ENCODE measurements around the gene ASPG. TPM values are rescaled to one million over a fixed set of nuclear protein-coding genes. Genes with fewer than 3 reads are reported as not detected.

The ASPG gene
- total and polyA plus RNA-seq, 8 donors: 1.4 to 32.2 (median 11.4) TPM

- Histone ChIP-seq H3K9me3 (no peaks in the 10 kb centered on the region), H3K27me3 (no peaks in the 10 kb centered on the region), H3K36me3 (no peaks in the 10 kb centered on the region), H3K4me3 (no peak overlapping the region), H3K4me1 (peaks cover 0 to 4% of the 10 kb centered on the region in 2 donors), H3K27ac (peak overlapping the region in 1 of 2 donors; percentile 20)
- no peak for TF ChIP-seq CTCF (IDR thresholded peaks at IDR 0.05)
- peak; percentile 89 for ATAC-seq
- no peak for DNase-seq
- intact Hi-C loops (cut with DNase I): no loop called here
Measured at GRCh38 chr14:104048758-104049507, 36.6 kb upstream of the ASPG start.

- H3K9me3 ChIP-seq: no peaks in the 10 kb centered on the region
- H3K4me3 ChIP-seq: no peak overlapping the region
- no peak for DNase-seq
- intact Hi-C loops (cut with DNase I): no loop called here
- no peak overlapping the region for H3K27ac ChIP-seq
- TF ChIP-seq CTCF (IDR thresholded peaks at IDR 0.05): no peak
- no peak for ATAC-seq
- no peaks in the 10 kb centered on the region for H3K27me3 ChIP-seq
- peaks cover 0 to 4% of the 10 kb centered on the region in 2 donors for H3K4me1 ChIP-seq
- no peaks in the 10 kb centered on the region for H3K36me3 ChIP-seq
Measured at GRCh38 chr14:104049576-104050240, 35.8 kb upstream of the ASPG start.

- DNase-seq: no peak
- peaks cover 0 to 4% of the 10 kb centered on the region in 2 donors for H3K4me1 ChIP-seq
- no peak overlapping the region for H3K4me3 ChIP-seq
- H3K36me3 ChIP-seq: no peaks in the 10 kb centered on the region
- ATAC-seq: no peak
- no peak for TF ChIP-seq CTCF (IDR thresholded peaks at IDR 0.05)
- intact Hi-C loops (cut with DNase I): no loop called here
- no peak overlapping the region for H3K27ac ChIP-seq
- H3K9me3 ChIP-seq: no peaks in the 10 kb centered on the region
- no peaks in the 10 kb centered on the region for H3K27me3 ChIP-seq
Measured at GRCh38 chr14:104051092-104051813, 34.2 kb upstream of the ASPG start.

- TF ChIP-seq CTCF (IDR thresholded peaks at IDR 0.05): no peak
- Histone ChIP-seq H3K27me3 (no peaks in the 10 kb centered on the region), H3K4me3 (no peak overlapping the region), H3K9me3 (no peaks in the 10 kb centered on the region), H3K27ac (no peak overlapping the region), H3K4me1 (no peaks in the 10 kb centered on the region), H3K36me3 (no peaks in the 10 kb centered on the region)
- DNase-seq: no peak
- intact Hi-C loops (cut with DNase I): no loop called here
- ATAC-seq: no peak
Measured at GRCh38 chr14:104054222-104054905, 31.1 kb upstream of the ASPG start.

All from left lung (tissue), 10 donors.